ENCODE measurements around the gene STK32B.

DNA sequence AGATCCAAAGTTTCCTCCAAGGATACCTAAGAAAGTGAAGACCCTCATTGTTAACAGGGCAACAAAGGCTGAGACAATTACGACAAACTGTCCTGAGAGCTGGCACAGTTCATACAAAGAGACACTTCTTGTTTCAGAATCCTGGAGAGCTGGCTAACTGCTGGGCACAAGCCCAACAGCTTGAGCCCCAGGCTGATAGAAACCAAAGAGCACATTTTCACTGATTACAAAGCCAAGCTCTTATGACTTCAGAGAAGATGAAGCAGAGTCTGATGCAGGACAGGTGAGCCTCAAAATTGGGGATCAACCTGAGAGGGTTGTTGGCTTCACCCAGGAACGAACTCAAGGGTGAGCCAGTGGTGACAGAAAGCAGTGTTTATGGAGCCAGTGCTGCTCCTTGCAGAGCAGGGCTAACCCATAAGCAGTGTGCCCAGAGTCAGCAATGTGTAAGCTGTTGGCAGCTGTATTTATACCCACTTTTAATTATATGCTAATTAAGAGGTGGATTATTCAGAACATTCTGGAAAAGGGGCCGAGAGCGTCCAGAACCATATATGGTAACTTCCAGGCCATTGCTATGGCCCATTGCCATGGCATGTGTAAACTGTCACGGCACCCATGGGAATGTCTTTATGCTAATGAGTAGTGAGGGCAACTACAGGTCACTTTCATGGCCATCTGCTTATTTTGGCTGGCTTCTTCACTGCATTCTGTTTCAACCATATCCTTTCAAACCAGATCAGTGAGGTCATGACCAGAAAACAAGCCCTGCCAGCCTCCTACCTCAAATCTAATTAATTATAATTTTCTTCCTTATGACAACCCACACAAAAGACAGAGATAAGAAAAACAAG is 473.4 kb downstream of the STK32B start:
- TF ChIP-seq SP1 (IDR thresholded peaks at IDR 0.05): no peak
- TF ChIP-seq ELF4 (IDR thresholded peaks at IDR 0.05): no peak
- no peak for TF ChIP-seq ARNT (IDR thresholded peaks at IDR 0.05)
- no peak for TF ChIP-seq FOXA1 (IDR thresholded peaks at IDR 0.05)
- TF ChIP-seq SUZ12 (IDR thresholded peaks at IDR 0.05): no peak
- TF ChIP-seq FOXM1 (IDR thresholded peaks at IDR 0.05; ENCODE audit: borderline replicate concordance): no peak
- no peak for TF ChIP-seq ZNF384 (IDR thresholded peaks at IDR 0.05)
- no peak for TF ChIP-seq BHLHE40 (IDR thresholded peaks at IDR 0.05; ENCODE audit: borderline replicate concordance)
